Heart left ventricle (tissue), 13 donors: ENCODE results near the gene PLEKHO2.

Experiments
- POLR2A ChIP-seq, 2 donors: fragments of 450-650 bp; IDR thresholded peaks; one replicate each; pipeline ENCODE4 v1.6.1; 2017; ENCODE audit warnings: antibody characterized with exemption in 2 of 2, mild to moderate bottlenecking in 2 of 2, moderate library complexity in 2 of 2
- TF ChIP-seq, protein P1 (sequence below), 12 donors: fragments of 200-600 bp; sonication (generic) in 4 of 12; IDR thresholded peaks; one replicate each; pipeline versions ENCODE4 v1.5.0 to v1.8.0; 2018 to 2022; ENCODE audit warnings: antibody characterized with exemption in 12 of 12, mild to moderate bottlenecking in 5 of 12
- donor health status: ischemic (EF 13 %, LVEDD 7.1; RV severe dilation, severe dysfunction).
- donor health status: DM: no; HTN: yes; CAD: no.
- donor health status: DM: no; HTN: no; CAD: no.
- donor health status: ischemic (EF 25% LVEDD 6.9; RV normal size, moderate dysfunction).
- donor health status: ischemic (EF 25% LVEDD 5.7; RV mildly dilated, moderate dysfunction).
- donor health status: ischemic (EF 35%, LVEDD 5.7; RV mildly dilated, moderate dysfunction).
- donor health status: nonischemic (EF 11% LVEDD 7.7; RV severe dilation, severe dysfunction).
- donor health status: DM: yes; HTN: yes; CAD: no.
- donor health status: PGD.
- donor health status: ischemic (EF 29% LVEDD 5.4; RV normal size, mild dysfunction).
- donor health status: nonischemic (EF 23%, LVEDD 6.1; RV moderate dilation, normal function).

DNA sequence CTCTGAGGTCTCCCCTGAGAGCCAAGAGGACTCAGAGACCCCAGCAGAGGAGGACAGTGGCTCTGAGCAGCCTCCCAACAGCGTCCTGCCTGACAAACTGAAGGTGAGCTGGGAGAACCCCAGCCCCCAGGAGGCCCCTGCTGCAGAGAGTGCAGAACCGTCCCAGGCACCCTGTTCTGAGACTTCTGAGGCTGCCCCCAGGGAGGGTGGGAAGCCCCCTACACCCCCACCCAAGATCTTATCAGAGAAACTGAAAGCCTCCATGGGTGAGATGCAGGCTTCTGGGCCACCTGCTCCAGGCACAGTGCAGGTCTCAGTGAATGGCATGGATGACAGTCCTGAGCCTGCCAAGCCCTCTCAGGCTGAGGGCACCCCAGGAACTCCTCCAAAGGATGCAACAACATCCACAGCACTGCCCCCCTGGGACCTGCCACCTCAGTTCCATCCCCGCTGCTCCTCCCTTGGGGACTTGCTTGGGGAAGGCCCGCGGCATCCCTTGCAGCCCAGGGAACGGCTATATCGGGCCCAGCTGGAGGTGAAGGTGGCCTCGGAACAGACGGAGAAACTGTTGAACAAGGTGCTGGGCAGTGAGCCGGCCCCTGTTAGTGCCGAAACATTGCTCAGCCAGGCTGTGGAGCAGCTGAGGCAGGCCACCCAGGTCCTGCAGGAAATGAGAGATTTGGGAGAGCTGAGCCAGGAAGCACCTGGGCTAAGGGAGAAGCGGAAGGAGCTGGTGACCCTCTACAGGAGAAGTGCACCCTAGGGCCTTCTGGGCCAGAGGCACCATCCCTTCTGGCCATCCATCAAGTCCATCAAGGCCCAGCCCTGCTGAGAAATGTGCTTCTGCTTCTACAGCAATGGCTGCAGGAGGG lies 23.6 kb downstream of the PLEKHO2 start:
- TF ChIP-seq, protein P1, sequence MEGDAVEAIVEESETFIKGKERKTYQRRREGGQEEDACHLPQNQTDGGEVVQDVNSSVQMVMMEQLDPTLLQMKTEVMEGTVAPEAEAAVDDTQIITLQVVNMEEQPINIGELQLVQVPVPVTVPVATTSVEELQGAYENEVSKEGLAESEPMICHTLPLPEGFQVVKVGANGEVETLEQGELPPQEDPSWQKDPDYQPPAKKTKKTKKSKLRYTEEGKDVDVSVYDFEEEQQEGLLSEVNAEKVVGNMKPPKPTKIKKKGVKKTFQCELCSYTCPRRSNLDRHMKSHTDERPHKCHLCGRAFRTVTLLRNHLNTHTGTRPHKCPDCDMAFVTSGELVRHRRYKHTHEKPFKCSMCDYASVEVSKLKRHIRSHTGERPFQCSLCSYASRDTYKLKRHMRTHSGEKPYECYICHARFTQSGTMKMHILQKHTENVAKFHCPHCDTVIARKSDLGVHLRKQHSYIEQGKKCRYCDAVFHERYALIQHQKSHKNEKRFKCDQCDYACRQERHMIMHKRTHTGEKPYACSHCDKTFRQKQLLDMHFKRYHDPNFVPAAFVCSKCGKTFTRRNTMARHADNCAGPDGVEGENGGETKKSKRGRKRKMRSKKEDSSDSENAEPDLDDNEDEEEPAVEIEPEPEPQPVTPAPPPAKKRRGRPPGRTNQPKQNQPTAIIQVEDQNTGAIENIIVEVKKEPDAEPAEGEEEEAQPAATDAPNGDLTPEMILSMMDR (IDR thresholded peaks at IDR 0.05): no peak
- no peak for TF ChIP-seq POLR2A (IDR thresholded peaks at IDR 0.05)
